ENCODE data around the gene MICAL2. TPM values are rescaled to one million over a fixed set of nuclear protein-coding genes. Genes with fewer than 3 reads are reported as not detected.
A peak's percentile ranks its signal among the peaks of the same experiment; 100 is the strongest.

MICAL2 gene
- total RNA-seq, 1 donor, result 156 TPM

GRCh38 chr11:12266132-12266531 is 155.7 kb downstream of the MICAL2 start:
- Histone ChIP-seq H3K4me3 (ENCODE audit: insufficient read depth, low read length) (no peak overlapping the region), H3K27me3 (ENCODE audit: insufficient read depth, low read length) (no peaks in the 10 kb centered on the region), H3K36me3 (ENCODE audit: insufficient read depth, low read length) (peaks cover 48% of the 10 kb centered on the region), H2AFZ (ENCODE audit: low read length) (no peak overlapping the region), H3K4me2 (ENCODE audit: insufficient read depth, low read length) (no peak overlapping the region), H3K4me1 (ENCODE audit: insufficient read depth, low read length) (peaks cover 4% of the 10 kb centered on the region), H3K9me3 (ENCODE audit: low read depth, low read length) (no peaks in the 10 kb centered on the region), H4K20me1 (ENCODE audit: insufficient read depth, low read length) (peaks cover 5% of the 10 kb centered on the region), H3K27ac (ENCODE audit: low read depth, low read length) (no peak overlapping the region), H3K79me2 (ENCODE audit: insufficient read depth, low read length) (no peaks in the 10 kb centered on the region)
- no peak for DNase-seq (ENCODE audit: insufficient read length, low spot score, missing footprints)
- no peak for TF ChIP-seq CTCF (IDR thresholded peaks at IDR 0.05; ENCODE audit: extremely low read depth, low read depth, low read length)

GRCh38 chr11:12266943-12267342 is 156.6 kb downstream of the MICAL2 start:
- Histone ChIP-seq H3K4me3 (ENCODE audit: insufficient read depth, low read length) (no peak overlapping the region), H3K27ac (ENCODE audit: low read depth, low read length) (no peak overlapping the region), H3K27me3 (ENCODE audit: insufficient read depth, low read length) (no peaks in the 10 kb centered on the region), H3K9me3 (ENCODE audit: low read depth, low read length) (no peaks in the 10 kb centered on the region), H4K20me1 (ENCODE audit: insufficient read depth, low read length) (peaks cover 5% of the 10 kb centered on the region), H3K4me1 (ENCODE audit: insufficient read depth, low read length) (peaks cover 4% of the 10 kb centered on the region), H3K36me3 (ENCODE audit: insufficient read depth, low read length) (peaks cover 40% of the 10 kb centered on the region), H3K4me2 (ENCODE audit: insufficient read depth, low read length) (no peak overlapping the region), H3K79me2 (ENCODE audit: insufficient read depth, low read length) (no peaks in the 10 kb centered on the region), H2AFZ (ENCODE audit: low read length) (no peak overlapping the region)
- no peak for TF ChIP-seq CTCF (IDR thresholded peaks at IDR 0.05; ENCODE audit: extremely low read depth, low read depth, low read length)
- DNase-seq (ENCODE audit: insufficient read length, low spot score, missing footprints), result no peak

DNA sequence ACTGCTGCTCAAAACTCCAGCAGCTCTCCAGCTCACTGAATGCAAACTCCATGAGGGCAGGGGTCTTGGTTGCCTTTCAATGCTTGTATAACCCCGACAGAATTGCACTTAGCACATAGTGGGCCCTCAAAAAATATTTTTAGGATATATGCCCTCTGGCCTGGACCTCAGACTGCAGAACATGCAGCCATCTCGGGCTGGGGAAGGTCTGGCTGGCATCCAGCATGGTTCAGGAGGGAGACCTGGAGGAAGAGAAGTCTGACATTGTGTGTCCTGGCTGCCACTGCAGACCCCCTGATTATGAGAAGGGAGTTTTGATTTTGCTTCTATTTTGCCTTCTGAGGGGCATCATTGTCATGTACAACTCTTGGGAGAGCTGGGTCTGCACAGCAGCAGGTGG is 157.5 kb downstream of the MICAL2 start:
- H3K27ac ChIP-seq (ENCODE audit: low read depth, low read length), result no peak overlapping the region
- H3K79me2 ChIP-seq (ENCODE audit: insufficient read depth, low read length), result no peaks in the 10 kb centered on the region
- TF ChIP-seq CTCF (IDR thresholded peaks at IDR 0.05; ENCODE audit: extremely low read depth, low read depth, low read length), result no peak
- no peak overlapping the region for H3K4me2 ChIP-seq (ENCODE audit: insufficient read depth, low read length)
- H3K36me3 ChIP-seq (ENCODE audit: insufficient read depth, low read length), result peaks cover 31% of the 10 kb centered on the region
- peaks cover 11% of the 10 kb centered on the region for H3K4me1 ChIP-seq (ENCODE audit: insufficient read depth, low read length)
- no peaks in the 10 kb centered on the region for H4K20me1 ChIP-seq (ENCODE audit: insufficient read depth, low read length)
- H3K9me3 ChIP-seq (ENCODE audit: low read depth, low read length), result no peaks in the 10 kb centered on the region
- H3K27me3 ChIP-seq (ENCODE audit: insufficient read depth, low read length), result no peaks in the 10 kb centered on the region
- no peak overlapping the region for H3K4me3 ChIP-seq (ENCODE audit: insufficient read depth, low read length)
- no peak for DNase-seq (ENCODE audit: insufficient read length, low spot score, missing footprints)
- no peak overlapping the region for H2AFZ ChIP-seq (ENCODE audit: low read length)

GRCh38 chr11:12269104-12269441 is 158.7 kb downstream of the MICAL2 start:
- peaks cover 22% of the 10 kb centered on the region for H3K4me1 ChIP-seq (ENCODE audit: insufficient read depth, low read length)
- H3K4me3 ChIP-seq (ENCODE audit: insufficient read depth, low read length), result no peak overlapping the region
- H2AFZ ChIP-seq (ENCODE audit: low read length), result no peak overlapping the region
- peak; percentile 60 for DNase-seq (ENCODE audit: insufficient read length, low spot score, missing footprints)
- TF ChIP-seq CTCF (IDR thresholded peaks at IDR 0.05; ENCODE audit: extremely low read depth, low read depth, low read length), result no peak
- no peaks in the 10 kb centered on the region for H3K27me3 ChIP-seq (ENCODE audit: insufficient read depth, low read length)
- peaks cover 19% of the 10 kb centered on the region for H3K36me3 ChIP-seq (ENCODE audit: insufficient read depth, low read length)
- H3K9me3 ChIP-seq (ENCODE audit: low read depth, low read length), result no peaks in the 10 kb centered on the region
- no peaks in the 10 kb centered on the region for H3K79me2 ChIP-seq (ENCODE audit: insufficient read depth, low read length)
- H3K4me2 ChIP-seq (ENCODE audit: insufficient read depth, low read length), result no peak overlapping the region
- no peak overlapping the region for H3K27ac ChIP-seq (ENCODE audit: low read depth, low read length)
- no peaks in the 10 kb centered on the region for H4K20me1 ChIP-seq (ENCODE audit: insufficient read depth, low read length)

All from osteoblast (primary cell).